Fibroblast of villous mesenchyme (primary cell): ENCODE data around the gene LRRC61. TPM values are rescaled to one million over a fixed set of nuclear protein-coding genes. Genes with fewer than 3 reads are reported as not detected.
"Not testable (repeated sequence)": the region's sequence is repeated elsewhere in the genome, so short reads cannot be mapped to it uniquely, and the experiment has no call there.

Source experiments
- DNase-seq: peaks from one replicate; pipeline ENCODE4 v3.0.0-alpha.2; 2010; ENCODE audit warnings: low read depth
- H3K4me3 ChIP-seq: 2 replicates; pipeline ENCODE4 v1.5.1; 2011; ENCODE audit warnings: low read depth, mild to moderate bottlenecking, low read length
- CTCF ChIP-seq: IDR thresholded peaks from 2 replicates; pipeline ENCODE4 v1.5.1; 2012; ENCODE audit warnings: low read depth, mild to moderate bottlenecking, low read length; ENCODE audit not compliant: insufficient read depth
- total RNA-seq: library from RNA; depleted of rRNA; stranded (reverse); fragments of >200 nt; gene quantifications from 2 replicates; pipeline ENCODE4 v1.2.3, GENCODE V29; 2012

Gene LRRC61
- total RNA-seq, 1 donor, result 13.0 TPM

GRCh38 chr7:150383710-150384397 is 60.7 kb downstream of the LRRC61 start:
- no peak for DNase-seq
- H3K4me3 ChIP-seq, result no peak overlapping the region
- TF ChIP-seq CTCF, result no peak

GRCh38 chr7:150384406-150385301 is 61.5 kb downstream of the LRRC61 start:
- DNase-seq, result no peak
- TF ChIP-seq CTCF, result no peak
- H3K4me3 ChIP-seq, result no peak overlapping the region

GRCh38 chr7:150385302-150385723 is 62.2 kb downstream of the LRRC61 start:
- TF ChIP-seq CTCF, result no peak
- no peak for DNase-seq
- H3K4me3 ChIP-seq, result no peak overlapping the region

- not testable (repeated sequence) for H3K4me3 ChIP-seq, DNase-seq
Observed at GRCh38 chr7:150385884-150386283, 62.7 kb downstream of the LRRC61 start.

Other genes with a start within 250 kb of the LRRC61 start
- gene ACTR3C, start 190 bp downstream of the LRRC61 start, total RNA-seq, result 7.4 and 13.4 TPM in 2 replicates
- 139 and 185 TPM in 2 replicates for gene RARRES2, start 18.3 kb downstream of the LRRC61 start, total RNA-seq
- 96.0 and 98.4 TPM in 2 replicates for gene REPIN1, start 45.5 kb downstream of the LRRC61 start, total RNA-seq
- gene ZNF775, start 56.0 kb downstream of the LRRC61 start, total RNA-seq, result 3.0 and 5.2 TPM in 2 replicates
- under 0.01 TPM in 1 of 2 replicates, not detected in the other for gene GIMAP8, start 127.3 kb downstream of the LRRC61 start, total RNA-seq
- gene GIMAP7, start 191.5 kb downstream of the LRRC61 start, total RNA-seq, result not detected in 2 replicates
- gene GIMAP4, start 244.0 kb downstream of the LRRC61 start, total RNA-seq, result not detected in 2 replicates